Stomach (tissue), 9 donors: ENCODE measurements around the gene MFSD6L. TPM values are rescaled to one million over a fixed set of nuclear protein-coding genes. Genes with fewer than 3 reads are reported as not detected.

Source experiments
- DNase-seq, 2 donors: peaks; one replicate each; pipeline versions ENCODE4 v3.0.0 to v3.0.0-alpha.2; 2013 to 2019
- H3K27ac ChIP-seq, 5 donors: fragments of 200-600 bp in 4 of 5; sonication (generic) in 4 of 5; one replicate each; pipeline ENCODE4 v1.5.1; 2013 to 2019; ENCODE audit warnings: mild to moderate bottlenecking in 1 of 5, moderate library complexity in 1 of 5
- H3K27me3 ChIP-seq, 3 donors: fragments of 200-600 bp; sonication (generic); one replicate each; pipeline ENCODE4 v1.5.1; 2017 to 2019; ENCODE audit warnings: mixed run types in 1 of 3
- H3K36me3 ChIP-seq, 4 donors: fragments of 200-600 bp; sonication (generic); 1 replicate in 3 of 4; 2 replicates in 1 of 4; pipeline ENCODE4 v1.5.1; 2016 to 2019
- H3K4me1 ChIP-seq, 4 donors: fragments of 200-600 bp; sonication (generic); one replicate each; pipeline ENCODE4 v1.5.1; 2016 to 2019
- H3K4me3 ChIP-seq, 4 donors: fragments of 200-600 bp; sonication (generic) in 3 of 4; one replicate each; pipeline ENCODE4 v1.5.1; 2016 to 2019; ENCODE audit warnings: mild to moderate bottlenecking in 1 of 4
- H3K9me3 ChIP-seq, 4 donors: fragments of 200-600 bp; sonication (generic); one replicate each; pipeline ENCODE4 v1.5.1; 2016 to 2019
- EP300 ChIP-seq: sonication (generic); formaldehyde crosslinking; IDR thresholded peaks from one replicate; pipeline ENCODE4 v1.6.1; 2017; ENCODE audit warnings: antibody characterized with exemption
- POLR2A ChIP-seq, 4 donors: fragments of 450-650 bp; IDR thresholded peaks; one replicate each; pipeline ENCODE4 v1.6.1; 2016; ENCODE audit warnings: antibody characterized with exemption in 4 of 4, control low read depth in 2 of 4, mild to moderate bottlenecking in 1 of 4, moderate library complexity in 1 of 4
- POLR2AphosphoS5 ChIP-seq, 3 donors: sonication (generic); formaldehyde crosslinking; IDR thresholded peaks; one replicate each; pipeline ENCODE4 v1.6.1; 2016; ENCODE audit warnings: antibody characterized with exemption in 3 of 3
- WGBS, 5 donors: extraction: QIAGEN DNeasy Blood & Tissue Kit in 3 of 5; methylation state at CpG; one replicate each; pipeline versions ENCODE4 v1.1.5 to v1.1.7; 2013 to 2018; 5-methylcytosine and 5-hydroxymethylcytosine counted together
- intact Hi-C: fragments of 100-400 bp; cut with DNase I; formaldehyde crosslinking; loops from one replicate; pipeline ENCODE4 v1.15.1; 2023; ENCODE audit warnings: low total_unique reads
- polyA plus RNA-seq, 3 donors: library from polyadenylated mRNA; stranded (reverse); fragments of 200-250 nt; gene quantifications; one replicate each; pipeline ENCODE4 v1.2.3, GENCODE V29; 2013
- total RNA-seq, 5 donors: library from RNA; depleted of rRNA; stranded (reverse); fragments of >200 nt; gene quantifications; one replicate each; pipeline versions ENCODE4 v1.1.0 to v1.2.3, GENCODE V29; 2014 to 2016
- TF ChIP-seq, protein P1 (sequence below), 7 experiments: fragments of 450-650 bp in 4 of 7; fragments of 200-600 bp in 3 of 7; sonication (generic) in 3 of 7; IDR thresholded peaks; one replicate each; pipeline ENCODE4 v1.5.1; 2016 to 2019; ENCODE audit warnings: antibody characterized with exemption in 7 of 7, control low read depth in 2 of 7, mild to moderate bottlenecking in 1 of 7
- donor health status: healthy with polysubstance abuse.
- donor health status: Bipolar disorder and iron deficiency.
- donor health status: healthy.

MFSD6L gene
- total and polyA plus RNA-seq, 8 donors: 0.76 to 22.6 (median 4.5) TPM; not detected in 2

DNA sequence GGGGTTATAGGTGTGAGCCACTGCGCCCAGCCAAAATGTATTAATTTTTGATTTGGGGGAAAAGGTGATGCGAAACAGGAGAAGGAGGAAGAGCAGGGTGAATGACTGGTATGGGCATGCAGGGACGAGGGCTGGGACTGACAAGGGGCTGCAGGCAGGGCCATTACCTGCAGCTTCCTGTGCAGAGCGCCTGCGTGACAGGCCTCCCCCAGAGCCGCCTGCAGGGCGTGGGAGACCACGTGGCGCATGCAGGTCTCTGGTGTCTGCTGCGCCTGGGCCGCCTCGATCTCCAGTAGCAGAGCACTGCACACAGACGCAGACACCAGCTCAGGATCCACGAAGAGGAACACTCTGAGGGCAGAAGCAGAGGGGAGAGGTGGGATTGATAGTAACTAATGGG lies 35.9 kb upstream of the MFSD6L start:
- H3K4me3 ChIP-seq: no peak overlapping the region
- no peaks in the 10 kb centered on the region for H3K36me3 ChIP-seq
- H3K9me3 ChIP-seq: no peaks in the 10 kb centered on the region
- intact Hi-C loops: no loop called here
- no peak for TF ChIP-seq POLR2AphosphoS5 (IDR thresholded peaks at IDR 0.05)
- TF ChIP-seq, protein P1, sequence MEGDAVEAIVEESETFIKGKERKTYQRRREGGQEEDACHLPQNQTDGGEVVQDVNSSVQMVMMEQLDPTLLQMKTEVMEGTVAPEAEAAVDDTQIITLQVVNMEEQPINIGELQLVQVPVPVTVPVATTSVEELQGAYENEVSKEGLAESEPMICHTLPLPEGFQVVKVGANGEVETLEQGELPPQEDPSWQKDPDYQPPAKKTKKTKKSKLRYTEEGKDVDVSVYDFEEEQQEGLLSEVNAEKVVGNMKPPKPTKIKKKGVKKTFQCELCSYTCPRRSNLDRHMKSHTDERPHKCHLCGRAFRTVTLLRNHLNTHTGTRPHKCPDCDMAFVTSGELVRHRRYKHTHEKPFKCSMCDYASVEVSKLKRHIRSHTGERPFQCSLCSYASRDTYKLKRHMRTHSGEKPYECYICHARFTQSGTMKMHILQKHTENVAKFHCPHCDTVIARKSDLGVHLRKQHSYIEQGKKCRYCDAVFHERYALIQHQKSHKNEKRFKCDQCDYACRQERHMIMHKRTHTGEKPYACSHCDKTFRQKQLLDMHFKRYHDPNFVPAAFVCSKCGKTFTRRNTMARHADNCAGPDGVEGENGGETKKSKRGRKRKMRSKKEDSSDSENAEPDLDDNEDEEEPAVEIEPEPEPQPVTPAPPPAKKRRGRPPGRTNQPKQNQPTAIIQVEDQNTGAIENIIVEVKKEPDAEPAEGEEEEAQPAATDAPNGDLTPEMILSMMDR (IDR thresholded peaks at IDR 0.05): no peak
- no peak for TF ChIP-seq EP300
- TF ChIP-seq POLR2A (IDR thresholded peaks at IDR 0.05): no peak
- no peak for DNase-seq
- H3K27ac ChIP-seq: no peak overlapping the region
- no peaks in the 10 kb centered on the region for H3K4me1 ChIP-seq
- WGBS, 5 donors: 88 to 93% (median 92%) methylated on average over 14 of the region's 14 CpGs
- peaks cover 0 to 72% (median 7%) of the 10 kb centered on the region in 3 donors for H3K27me3 ChIP-seq

DNA sequence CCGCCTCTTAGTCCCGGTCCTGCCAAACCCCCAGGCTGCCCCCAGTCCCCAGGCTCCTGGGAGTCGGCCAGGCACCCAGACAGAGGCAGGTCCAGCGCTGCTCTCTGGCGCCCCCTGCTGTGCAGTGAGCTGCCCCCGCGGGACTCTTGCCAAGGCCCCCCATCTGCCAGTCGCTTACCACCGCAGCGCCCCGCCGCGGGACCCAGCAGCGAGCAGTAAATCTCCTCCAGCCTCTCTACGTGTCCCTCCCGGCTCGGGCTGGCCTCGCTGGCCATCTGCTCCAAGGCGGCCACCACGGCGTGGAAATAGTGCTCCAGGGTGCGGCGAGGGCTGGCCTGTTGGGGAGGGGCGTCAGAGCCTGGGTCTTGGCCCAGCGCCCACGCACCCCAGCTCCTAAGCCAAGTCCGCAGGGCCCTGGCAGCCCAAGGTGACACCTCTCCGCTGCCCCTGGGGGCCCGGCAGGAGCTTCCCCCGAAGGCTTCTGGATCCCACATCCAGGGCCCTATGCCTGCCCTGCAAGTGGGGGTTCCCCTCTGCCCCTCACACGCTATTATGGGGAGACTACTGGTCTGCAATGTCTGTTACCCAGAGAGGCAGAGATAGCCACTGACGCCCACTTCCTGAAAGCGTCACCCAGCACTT lies 33.7 kb upstream of the MFSD6L start:
- H3K9me3 ChIP-seq: no peaks in the 10 kb centered on the region
- 34 to 48% (median 44%) methylated on average over 9 to 33 of the region's 33 CpGs for WGBS, 5 donors

DNA sequence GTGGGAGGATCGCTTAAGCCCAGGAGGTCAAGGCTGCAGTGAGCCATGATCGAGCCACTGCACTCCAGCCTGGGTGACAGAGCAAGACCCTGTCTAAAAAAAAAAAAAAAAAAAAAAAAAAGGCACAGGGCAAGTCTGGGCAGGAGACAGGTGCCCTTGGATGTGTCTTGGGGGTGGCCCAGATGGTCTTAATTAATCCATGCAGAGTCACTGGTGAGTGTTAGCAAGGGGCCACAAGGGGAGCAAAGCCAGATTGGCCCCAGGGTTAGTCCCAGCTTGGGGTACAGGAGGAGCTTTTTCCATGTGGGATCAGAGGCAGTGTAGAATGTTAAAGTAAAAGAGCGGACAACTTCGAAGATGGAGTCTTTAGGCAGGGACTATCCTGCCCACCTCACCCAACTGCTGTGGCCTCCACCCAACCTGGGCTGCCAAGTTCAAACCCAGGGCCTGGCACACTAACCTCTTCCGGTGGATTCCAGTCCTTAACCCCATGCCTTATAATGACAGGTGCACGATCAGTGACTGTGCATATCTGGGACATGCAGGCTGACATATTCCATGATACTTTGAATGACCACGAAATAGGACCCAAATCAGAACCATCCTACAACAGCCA lies 32.2 kb upstream of the MFSD6L start:
- no peak for DNase-seq
- WGBS, 5 donors: 79 to 88% (median 85%) methylated on average over 6 to 7 of the region's 7 CpGs
- intact Hi-C loops: no loop called here
- Histone ChIP-seq H3K36me3 (no peaks in the 10 kb centered on the region), H3K27ac (no peak overlapping the region), H3K4me1 (no peaks in the 10 kb centered on the region), H3K27me3 (peaks cover 0 to 75% (median 7%) of the 10 kb centered on the region in 3 donors), H3K9me3 (no peaks in the 10 kb centered on the region), H3K4me3 (no peak overlapping the region)
- no peak for TF ChIP-seq POLR2A (IDR thresholded peaks at IDR 0.05)
- TF ChIP-seq POLR2AphosphoS5 (IDR thresholded peaks at IDR 0.05): no peak
- no peak for TF ChIP-seq EP300
- TF ChIP-seq, protein P1 (IDR thresholded peaks at IDR 0.05): no peak

More for the DNA sequence above, 33.7 kb upstream of the MFSD6L start:
- Histone ChIP-seq H3K27ac (no peak overlapping the region), H3K27me3 (peaks cover 0 to 77% (median 7%) of the 10 kb centered on the region in 3 donors), H3K4me3 (no peak overlapping the region), H3K4me1 (no peaks in the 10 kb centered on the region), H3K36me3 (no peaks in the 10 kb centered on the region)
- no peak for TF ChIP-seq EP300
- TF ChIP-seq, protein P1 (IDR thresholded peaks at IDR 0.05): peak in 2 of 7 experiments; percentile 13 to 32
- TF ChIP-seq POLR2AphosphoS5 (IDR thresholded peaks at IDR 0.05): no peak
- intact Hi-C loops: no loop called here
- peak in 1 of 2 donors; percentile 55 for DNase-seq

DNA sequence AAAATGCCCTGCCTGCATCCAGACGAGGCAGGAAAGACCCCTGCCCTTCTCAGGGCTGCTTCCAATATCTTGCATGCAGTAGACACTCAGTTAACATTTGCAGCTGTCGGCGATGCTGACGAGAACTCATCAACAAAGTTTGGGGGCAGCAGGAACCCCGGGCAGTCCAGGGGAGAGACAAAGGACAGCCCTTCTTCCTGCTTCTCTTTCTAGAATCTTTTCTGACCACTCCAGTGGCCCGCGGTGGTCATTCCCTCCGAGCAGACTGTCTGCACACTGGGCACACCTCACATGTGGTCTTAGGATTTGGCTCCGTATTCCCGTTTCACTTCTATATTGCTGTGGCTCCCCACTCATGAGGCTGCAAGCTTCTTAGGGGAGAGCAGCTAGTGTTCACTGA lies 31.0 kb upstream of the MFSD6L start:
- no peak for DNase-seq
- intact Hi-C loops: no loop called here
- 79 to 86% (median 83%) methylated on average over 10 of the region's 10 CpGs for WGBS, 5 donors

More for the DNA sequence above, 31.0 kb upstream of the MFSD6L start:
- H3K4me1 ChIP-seq: no peaks in the 10 kb centered on the region
- H3K27ac ChIP-seq: no peak overlapping the region
- TF ChIP-seq EP300 (no peak), POLR2AphosphoS5 (IDR thresholded peaks at IDR 0.05) (no peak), POLR2A (IDR thresholded peaks at IDR 0.05) (no peak)
- TF ChIP-seq, protein P1 (IDR thresholded peaks at IDR 0.05): no peak
- H3K4me3 ChIP-seq: no peak overlapping the region
- H3K36me3 ChIP-seq: no peaks in the 10 kb centered on the region
- peaks cover 0 to 63% (median 7%) of the 10 kb centered on the region in 3 donors for H3K27me3 ChIP-seq
- no peaks in the 10 kb centered on the region for H3K9me3 ChIP-seq
